K562 (cell line): ENCODE data around the gene RAP1GAP2. TPM values are rescaled to one million over a fixed set of nuclear protein-coding genes. Genes with fewer than 3 reads are reported as not detected.

Experiments
- ATAC-seq: fragments of 200-7000 bp; cut with Tn5 transposase; 3 replicates; pipeline ENCODE4 v1.9.1; 2020; ENCODE audit warnings: moderate library complexity
- BruUV-seq: library from RNA; stranded (reverse); fragments of 400-500 nt; replicated peaks from 2 replicates; lab custom pipeline; 2021; lab: Mats Ljungman, UMichigan
- CTCF ChIA-PET: fragments of 300-600 bp; formaldehyde crosslinking; extraction: SDS; loops from one replicate; lab custom pipeline; 2021; ENCODE audit warnings: low intra/inter-chr PET ratio; lab: Yijun Ruan, JAX
- POLR2A ChIA-PET: fragments of 300-600, 350-650 bp; sonication (Branson Sonifier 250); formaldehyde crosslinking; extraction: SDS; loops from one replicate; lab custom pipeline; 2021; ENCODE audit warnings: antibody characterized with exemption, inconsistent platforms; lab: Yijun Ruan, JAX
- DNase-seq, 4 experiments: peaks; one replicate each; pipeline versions ENCODE4 v3.0.0 to v3.0.0-alpha.2; 2011 to 2018; ENCODE audit warnings: low spot score in 3 of 4, mixed read lengths in 3 of 4; ENCODE audit errors: extremely low read depth in 1 of 4
- FAIRE-seq: peaks from 2 replicates; lab custom pipeline; 2011; peaks lifted over from hg19 to GRCh38; lab: Jason Lieb, UNC
- H2AFZ ChIP-seq: 2 replicates; pipeline ENCODE4 v1.6.0; 2011; ENCODE audit warnings: low read depth, low read length, control low read depth, inconsistent platforms
- H3K27ac ChIP-seq: fragments of 200-600 bp; 3 replicates; pipeline ENCODE4 v1.8.0; 2011; ENCODE audit warnings: low read depth, mild to moderate bottlenecking, control low read depth, inconsistent platforms, low read length, moderate library complexity, mixed read lengths; ENCODE audit errors: extremely low read depth
- H3K27me3 ChIP-seq, 2 experiments: fragments of 300-600 bp in 1 of 2; 2 replicates in 1 of 2; 3 replicates in 1 of 2; pipeline versions ENCODE4 v1.6.0 to v1.8.0; 2011; ENCODE audit warnings: inconsistent platforms in 2 of 2, low read length in 2 of 2, mild to moderate bottlenecking in 1 of 2, mixed read lengths in 1 of 2, moderate library complexity in 1 of 2; ENCODE audit not compliant: control insufficient read depth in 2 of 2, insufficient read depth in 2 of 2
- H3K36me3 ChIP-seq: fragments of 300-600 bp; 3 replicates; pipeline ENCODE4 v1.8.0; 2011; ENCODE audit warnings: mild to moderate bottlenecking, low read length, inconsistent platforms; ENCODE audit not compliant: control insufficient read depth, insufficient read depth
- H3K4me1 ChIP-seq, 2 experiments: fragments of 200-600 bp in 1 of 2; replicated peaks in 1 of 2; 2 replicates in 1 of 2; 3 replicates in 1 of 2; pipeline versions ENCODE4 v1.5.1 to v1.8.0; 2011; ENCODE audit warnings: inconsistent platforms in 2 of 2, low read length in 2 of 2, mild to moderate bottlenecking in 1 of 2, mixed read lengths in 1 of 2, moderate library complexity in 1 of 2; ENCODE audit not compliant: control insufficient read depth in 2 of 2, insufficient read depth in 2 of 2
- H3K4me2 ChIP-seq: 2 replicates; pipeline ENCODE4 v1.6.1; 2011; ENCODE audit warnings: low read length, control low read depth, inconsistent platforms, mixed read lengths; ENCODE audit not compliant: insufficient read depth
- H3K4me3 ChIP-seq: fragments of 200-600 bp; sonication (generic), shearing (Covaris generic); 2 replicates; pipeline ENCODE4 v1.5.1; 2016; ENCODE audit warnings: control low read depth, inconsistent platforms
- H3K79me2 ChIP-seq: fragments of 200-600 bp; 3 replicates; pipeline ENCODE4 v1.8.0; 2011; ENCODE audit warnings: low read length, inconsistent platforms; ENCODE audit not compliant: control insufficient read depth, insufficient read depth
- H3K9ac ChIP-seq, 2 experiments: 2 replicates each; pipeline versions ENCODE4 v1.6.0 to v1.6.1; 2011; ENCODE audit warnings: low read depth in 2 of 2, low read length in 2 of 2, control low read depth in 1 of 2, inconsistent platforms in 1 of 2, mild to moderate bottlenecking in 1 of 2, mixed read lengths in 1 of 2; ENCODE audit not compliant: insufficient read depth in 1 of 2
- H3K9me1 ChIP-seq: one replicate; pipeline ENCODE4 v1.6.0; 2011; ENCODE audit warnings: inconsistent platforms, mild to moderate bottlenecking, low read length, moderate library complexity; ENCODE audit not compliant: control insufficient read depth, insufficient read depth
- H3K9me3 ChIP-seq: replicated peaks from 2 replicates; pipeline ENCODE4 v1.5.1; 2011; ENCODE audit warnings: low read depth, low read length, inconsistent platforms; ENCODE audit not compliant: control insufficient read depth, insufficient read depth
- H4K20me1 ChIP-seq: replicated peaks from 2 replicates; pipeline ENCODE4 v1.6.1; 2011; ENCODE audit warnings: low read length, inconsistent platforms, mixed read lengths; ENCODE audit not compliant: control insufficient read depth, insufficient read depth
- BHLHE40 ChIP-seq: IDR thresholded peaks from 2 replicates; pipeline ENCODE4 v1.6.1; 2011; ENCODE audit warnings: low read length, improper control_type of control experiment
- CHD1 ChIP-seq: fragments of 200-600 bp; sonication (generic); IDR thresholded peaks from one replicate; pipeline ENCODE4 v1.6.1; 2012; ENCODE audit warnings: mild to moderate bottlenecking, moderate library complexity, low read length, inconsistent platforms
- CHD4 ChIP-seq: fragments of 200-600 bp; sonication (generic); IDR thresholded peaks from 3 replicates; pipeline ENCODE4 v1.6.1; 2012; ENCODE audit warnings: low read depth, mild to moderate bottlenecking, mixed read lengths, low read length, inconsistent platforms; ENCODE audit not compliant: insufficient read depth, insufficient replicate concordance, poor library complexity, severe bottlenecking
- HMGN3 ChIP-seq: IDR thresholded peaks from 2 replicates; pipeline ENCODE4 v1.6.1; 2011; ENCODE audit warnings: borderline replicate concordance, low read depth, mild to moderate bottlenecking, mixed read lengths, low read length; ENCODE audit not compliant: insufficient read length; ENCODE audit errors: extremely low read depth
- KAT8 ChIP-seq: fragments of 450-650 bp; IDR thresholded peaks from 2 replicates; pipeline ENCODE4 v1.6.1; 2016; ENCODE audit warnings: low read depth, mild to moderate bottlenecking
- KLF1 ChIP-seq: fragments of 450-650 bp; IDR thresholded peaks from 2 replicates; pipeline ENCODE4 v1.6.1; 2016; ENCODE audit warnings: missing genetic modification characterization, missing compliant biosample characterization
- MAX ChIP-seq: sonication (generic); formaldehyde crosslinking; IDR thresholded peaks from 2 replicates; pipeline ENCODE4 v1.9.0; 2022; ENCODE audit warnings: mild to moderate bottlenecking, missing genetic modification reagents
- MEIS2 ChIP-seq: fragments of 450-650 bp; IDR thresholded peaks from 2 replicates; pipeline ENCODE4 v1.6.1; 2014; ENCODE audit warnings: mild to moderate bottlenecking; ENCODE audit not compliant: partially characterized antibody
- PCBP2 ChIP-seq: fragments of 200-400 bp; formaldehyde crosslinking; IDR thresholded peaks from 2 replicates; pipeline ENCODE4 v1.6.1; 2018; ENCODE audit warnings: low read length, low read depth, mild to moderate bottlenecking, moderate library complexity; ENCODE audit not compliant: poor library complexity, severe bottlenecking
- PHB2 ChIP-seq: fragments of 450-650 bp; IDR thresholded peaks from 2 replicates; pipeline ENCODE4 v1.6.1; 2017; ENCODE audit warnings: low read depth
- RBM22 ChIP-seq: fragments of 200-400 bp; formaldehyde crosslinking; IDR thresholded peaks from 2 replicates; pipeline ENCODE4 v1.6.1; 2018; ENCODE audit warnings: low read length, low read depth; ENCODE audit not compliant: poor library complexity, severe bottlenecking
- SAFB2 ChIP-seq: fragments of 200-400 bp; formaldehyde crosslinking; IDR thresholded peaks from 2 replicates; pipeline ENCODE4 v1.6.1; 2018; ENCODE audit warnings: borderline replicate concordance, low read length, low read depth, moderate library complexity; ENCODE audit not compliant: severe bottlenecking
- TAF15 ChIP-seq: fragments of 200-400 bp; formaldehyde crosslinking; IDR thresholded peaks from 2 replicates; pipeline ENCODE4 v1.6.1; 2017; ENCODE audit warnings: mild to moderate bottlenecking, low read depth, low read length, moderate library complexity
- TEAD4 ChIP-seq, 2 experiments: sonication (generic) in 1 of 2; formaldehyde crosslinking in 1 of 2; IDR thresholded peaks; 2 replicates each; pipeline versions ENCODE4 v1.6.1 to v1.8.0; 2012 to 2022; ENCODE audit warnings: borderline replicate concordance in 1 of 2, inconsistent platforms in 1 of 2, low read length in 1 of 2, mild to moderate bottlenecking in 1 of 2, missing genetic modification reagents in 1 of 2
- ZBTB49 ChIP-seq: sonication (generic); formaldehyde crosslinking; IDR thresholded peaks from 2 replicates; pipeline ENCODE4 v1.8.0; 2022; ENCODE audit warnings: missing genetic modification reagents, mild to moderate bottlenecking, borderline replicate concordance
- ZNF184 ChIP-seq: sonication (generic); formaldehyde crosslinking; IDR thresholded peaks from 2 replicates; pipeline ENCODE4 v1.5.0; 2020; ENCODE audit warnings: missing genetic modification reagents
- WGBS: fragments of 100-300 bp; shearing (Covaris generic); methylation state at CpG from one replicate; pipeline ENCODE4 v1.1.6; 2016; ENCODE audit warnings: low coverage, mixed read lengths; ENCODE audit not compliant: insufficient coverage; ENCODE audit errors: missing lambda C conversion rate; 5-methylcytosine and 5-hydroxymethylcytosine counted together
- in situ Hi-C: fragments of 300-500 bp; cut with MboI; formaldehyde crosslinking; loops from 4 replicates; pipeline ENCODE4 v1.15.0; 2018; ENCODE audit warnings: inconsistent platforms, mixed read lengths
- intact Hi-C: fragments of 100-400 bp; cut with micrococcal nuclease; formaldehyde crosslinking; loops from 2 replicates; pipeline ENCODE4 v1.14.2; 2022
- polyA plus RNA-seq, 8 experiments: library from polyadenylated mRNA; depleted of rRNA in 4 of 8; stranded (reverse) in 5 of 8; unstranded in 3 of 8; fragments of >200 nt; fragmentation: Nextera tagmentation in 2 of 8; fragmentation: Illumina TruSeq in 1 of 8; extraction: Ambion mirVana in 2 of 8; extraction: Trizol in 1 of 8; gene quantifications; 2 replicates each; pipeline versions ENCODE4 v1.2.1 to v1.2.3, GENCODE V29; 2011 to 2014; ENCODE audit warnings: inconsistent platforms in 1 of 8, missing spikeins in 1 of 8
- total RNA-seq, 7 experiments: library from RNA; depleted of rRNA in 6 of 7; stranded (reverse); fragments of >200 nt in 6 of 7; fragmentation: Illumina TruSeq in 2 of 7; extraction: Trizol in 2 of 7; gene quantifications; 2 replicates each; pipeline versions ENCODE4 v1.2.1 to v1.2.3, GENCODE V29; 2011 to 2021; ENCODE audit warnings: low replicate concordance in 1 of 7

Gene RAP1GAP2
- total and polyA plus RNA-seq, 9 of the 15 experiments (the other 6 are each of a cell fraction or from before 2014, with no cell fraction given): 0.01 to 1.3 (median 0.42) TPM; not detected in 1

- no peak overlapping the region for H2AFZ ChIP-seq
- 0 out of 2 replicates have a peak, but pooled peaks cover 4% of the 10 kb centered on the region for H4K20me1 ChIP-seq
- no TSS peak for BruUV-seq
- intact Hi-C loops: no loop called here
- no peak overlapping the region for H3K4me2 ChIP-seq
- no peaks in the 10 kb centered on the region for H3K36me3 ChIP-seq
- H3K4me1 ChIP-seq: peaks cover 0 to 6% of the 10 kb centered on the region in 2 experiments; a peak in 1 of 5 replicates
- ChIA-PET POLR2A (interaction anchor here (0.6 to 0.7 kb wide), 3 partner anchors 97 to 453 kb away, joined by 3 to 4 read pairs (median 3); no protein-coding TSS in a partner anchor), CTCF (no interaction called here)
- H3K9me3 ChIP-seq: no peaks in the 10 kb centered on the region
- DNase-seq (no peak), FAIRE-seq (no peak), ATAC-seq (no peak)
- H3K9ac ChIP-seq: no peak overlapping the region
- TF ChIP-seq TAF15: no peak
- TF ChIP-seq HMGN3: no peak
- TF ChIP-seq KAT8: no peak
- TF ChIP-seq CHD1: no peak
- TF ChIP-seq MAX: no peak
- TF ChIP-seq RBM22: no peak
- TF ChIP-seq CHD4: no peak
- TF ChIP-seq TEAD4 (IDR thresholded peaks at IDR 0.05; ENCODE audit: low read length): no peak
- TF ChIP-seq TEAD4 (CRISPR knock-in tag; IDR thresholded peaks at IDR 0.05; ENCODE audit: borderline replicate concordance): no peak
- no peak for TF ChIP-seq PHB2
- no peak for TF ChIP-seq SAFB2
- no peak for TF ChIP-seq ZNF184 (CRISPR knock-in tag)
- no peak for TF ChIP-seq PCBP2
- TF ChIP-seq KLF1 (tag): no peak
- TF ChIP-seq ZBTB49 (CRISPR knock-in tag): no peak
- TF ChIP-seq MEIS2: no peak
- TF ChIP-seq BHLHE40: no peak
- no peaks in the 10 kb centered on the region for H3K79me2 ChIP-seq
- peaks cover 2 to 27% of the 10 kb centered on the region in 2 experiments; a peak in 4 of 5 replicates for H3K27me3 ChIP-seq
- peaks cover 3% of the 10 kb centered on the region for H3K9me1 ChIP-seq
- WGBS: 3% methylated on average over 16 of the region's 25 CpGs
- H3K27ac ChIP-seq: no peak overlapping the region
- in situ Hi-C loops: loop anchor here (25.0 kb wide), 1 partner anchor 171 kb away; no protein-coding TSS in a partner anchor
- H3K4me3 ChIP-seq: no peak overlapping the region
Observed at GRCh38 chr17:3008336-3009288, 212.4 kb downstream of the RAP1GAP2 start.
